RWPE1 (cell line): ENCODE measurements around the gene KPTN.

ENCODE experiments used
- CTCF ChIA-PET: fragments of 350-600 bp; sonication (Branson Sonifier 250); formaldehyde crosslinking; extraction: SDS; loops from one replicate; lab custom pipeline; 2021; lab: Yijun Ruan, JAX
- POLR2A ChIA-PET: fragments of 400-600 bp; formaldehyde crosslinking; extraction: SDS; loops from one replicate; lab custom pipeline; 2020; ENCODE audit warnings: antibody characterized with exemption; ENCODE audit not compliant: low non-redundant PET; lab: Yijun Ruan, JAX
- DNase-seq: peaks from one replicate; pipeline ENCODE4 v3.0.0; 2012; ENCODE audit warnings: low spot score
- H3K27ac ChIP-seq: fragments of 450-650 bp; 2 replicates; pipeline ENCODE4 v1.5.1; 2017
- CTCF ChIP-seq: fragments of 450-650 bp; conservative IDR thresholded peaks from 2 replicates; pipeline ENCODE4 v1.5.1; 2017; ENCODE audit warnings: low read depth, mild to moderate bottlenecking

Gene KPTN

GRCh38 chr19:47505506-47505905, 21.5 kb upstream of the KPTN start:
- ChIA-PET POLR2A (interaction anchor here (0.6 kb wide), 1 partner anchor 111 kb away, joined by 6 read pairs; no protein-coding TSS in a partner anchor), CTCF (interaction anchor here (1.2 kb wide), 1 partner anchor 21 kb away, joined by 3 read pairs; the partner anchor contains the start of gene KPTN)
- DNase-seq = no peak
- peak overlapping the region; percentile 9; the same call in 1 of the 2 replicates for H3K27ac ChIP-seq
- TF ChIP-seq CTCF = no peak

DNA sequence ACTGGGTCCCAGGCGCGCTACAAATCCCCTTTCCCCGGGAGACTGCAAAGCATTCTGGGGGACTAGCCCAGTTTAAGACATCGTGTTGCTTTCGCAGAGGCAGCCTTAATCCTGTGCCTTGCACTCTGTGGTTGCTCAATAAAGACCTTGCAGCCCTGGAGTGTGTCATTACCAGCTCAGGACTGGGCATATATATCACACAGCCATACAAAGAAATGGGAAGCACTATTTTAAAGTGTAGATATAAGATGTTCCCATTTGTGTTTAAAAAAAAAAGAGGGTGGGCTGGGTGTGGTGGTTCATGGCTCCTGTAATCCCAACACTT, 19.8 kb upstream of the KPTN start:
- CTCF ChIA-PET = no interaction called here
- peak overlapping the region; percentile 21; the same call in 1 of the 2 replicates for H3K27ac ChIP-seq
- TF ChIP-seq CTCF = no peak
- DNase-seq = no peak
- POLR2A ChIA-PET = interaction anchor here (0.6 kb wide), 1 partner anchor 302 kb away, joined by 3 read pairs; no protein-coding TSS in a partner anchor

GRCh38 chr19:47503130-47503825, 19.3 kb upstream of the KPTN start:
- DNase-seq = no peak
- POLR2A ChIA-PET = interaction anchor here (0.6 kb wide), 1 partner anchor 302 kb away, joined by 3 read pairs; no protein-coding TSS in a partner anchor
- no peak for TF ChIP-seq CTCF
- CTCF ChIA-PET = interaction anchor here (0.6 to 1.3 kb wide), 3 partner anchors 66 to 819 kb away, joined by 3 to 5 read pairs (median 3); partner anchors contain the start of gene DHX34
- H3K27ac ChIP-seq = peak overlapping the region; percentile 21; the same call in 1 of the 2 replicates

- POLR2A ChIA-PET = interaction anchor here (0.5 kb wide), 1 partner anchor 551 kb away, joined by 4 read pairs; no protein-coding TSS in a partner anchor
- CTCF ChIA-PET = interaction anchor here (0.5 to 0.8 kb wide), 3 partner anchors 198 to 1832 kb away, joined by 3 to 4 read pairs (median 3); partner anchors contain the start of gene GIPR
- no peak for TF ChIP-seq CTCF
Observed at GRCh38 chr19:47499863-47500830, 16.1 kb upstream of the KPTN start.

GRCh38 chr19:47499371-47499770, 15.4 kb upstream of the KPTN start:
- CTCF ChIA-PET = interaction anchor here (0.5 to 1.2 kb wide), 4 partner anchors 16 to 1831 kb away, joined by 3 to 4 read pairs (median 3); partner anchors contain the start of genes GIPR and KPTN
- peak overlapping the region; percentile 56; the same call in 1 of the 2 replicates for H3K27ac ChIP-seq
- DNase-seq = no peak
- no peak for TF ChIP-seq CTCF
- POLR2A ChIA-PET = no interaction called here

More at GRCh38 chr19:47499863-47500830, 16.1 kb upstream of the KPTN start:
- DNase-seq = no peak
- peak overlapping the region; percentile 19 for H3K27ac ChIP-seq
